ENCODE measurements around the gene RETN. TPM values are rescaled to one million over a fixed set of nuclear protein-coding genes. Genes with fewer than 3 reads are reported as not detected.

The RETN gene
- total and polyA plus RNA-seq, 2 of the 8 experiments (the other 6 are each of a cell fraction or from before 2014, with no cell fraction given): not detected

DNA sequence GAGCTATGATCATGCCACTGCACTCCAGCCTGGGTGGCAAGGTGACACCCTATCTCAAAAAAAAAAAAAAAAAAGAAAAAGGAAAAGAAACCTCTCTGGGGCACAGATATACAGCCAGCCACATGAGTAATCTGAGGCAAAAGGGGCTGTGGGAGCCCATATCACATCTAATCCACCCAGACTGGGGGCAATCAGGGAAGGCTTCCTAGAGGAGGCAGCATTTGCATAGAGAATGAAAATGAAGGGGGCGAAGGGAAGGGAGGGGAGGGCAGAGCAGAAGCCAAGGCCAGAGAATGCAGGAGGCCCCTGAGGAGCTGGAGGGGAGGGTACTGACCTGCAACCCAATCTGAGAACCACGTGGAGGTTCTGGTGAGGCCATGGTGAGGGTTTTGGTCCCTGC, 18.7 kb upstream of the RETN start:
- ChIA-PET CTCF (ENCODE audit: partially characterized antibody) (interaction anchor here (0.6 to 1.9 kb wide), 5 partner anchors 9 to 252 kb away, joined by 3 to 7 read pairs (median 5); partner anchors contain the start of gene TRAPPC5), POLR2A (ENCODE audit: partially characterized antibody) (interaction anchor here (0.6 to 1.4 kb wide), 2 partner anchors 9 to 112 kb away, joined by 3 read pairs; no protein-coding TSS in a partner anchor)
- no peaks in the 10 kb centered on the region for H3K79me2 ChIP-seq (ENCODE audit: control insufficient read depth in 1 of 2, insufficient read depth in 2 of 2, low read length in 2 of 2)
- no peak overlapping the region for H3K14ac ChIP-seq (ENCODE audit: insufficient read length)
- peaks cover 0 to 2% (median 0%) of the 10 kb centered on the region in 4 experiments; a peak in 4 of 7 replicates for H3K4me1 ChIP-seq (replicated peaks in 1 of 4; ENCODE audit: control insufficient read depth in 3 of 4, insufficient read depth in 4 of 4, low read length in 3 of 4)
- H4K8ac ChIP-seq (ENCODE audit: extremely low read depth, insufficient read depth, low read length): no peak overlapping the region
- H2AK5ac ChIP-seq (ENCODE audit: low read depth, low read length): no peak overlapping the region
- H2BK5ac ChIP-seq (ENCODE audit: low read depth, low read length): no peak overlapping the region
- H3K4me3 ChIP-seq (ENCODE audit: extremely low read depth in 1 of 4, insufficient read depth in 2 of 4, low read depth in 3 of 4, low read length in 4 of 4): no peak overlapping the region
- no peak overlapping the region for H2BK15ac ChIP-seq (ENCODE audit: low read length)
- no peak overlapping the region for H4K91ac ChIP-seq (replicated peaks; ENCODE audit: insufficient read length, low read length)
- no peak overlapping the region for H3K4me2 ChIP-seq (ENCODE audit: insufficient read depth in 1 of 2, low read depth in 2 of 2, low read length in 2 of 2)
- DNase-seq (ENCODE audit: low read depth in 1 of 2, low spot score in 2 of 2) (no peak), FAIRE-seq (no peak)
- WGBS, 2 experiments (ENCODE audit: extremely low coverage in 1 of 2, insufficient coverage in 1 of 2, insufficient read length in 1 of 2, insufficient replicate concordance in 2 of 2, low coverage in 1 of 2, low lambda C conversion rate in 2 of 2, missing lambda C conversion rate in 1 of 2): 67% methylated on average over 2 of the region's 2 CpGs; no CpG with 5 or more reads in 1 of the 2 experiments
- H3K23me2 ChIP-seq (ENCODE audit: low read depth, low read length): 0 out of 2 replicates have a peak, but pooled peaks cover 2% of the 10 kb centered on the region
- no peak overlapping the region for H2BK12ac ChIP-seq (ENCODE audit: low read depth, low read length)
- H3K18ac ChIP-seq (ENCODE audit: extremely low read depth, low read length): no peak overlapping the region
- H3K9ac ChIP-seq (replicated peaks in 1 of 4; ENCODE audit: extremely low read depth in 1 of 4, low read depth in 3 of 4, low read length in 3 of 4): no peak overlapping the region
- H2AFZ ChIP-seq (ENCODE audit: low read length): no peak overlapping the region
- H2BK120ac ChIP-seq (replicated peaks; ENCODE audit: low read depth, low read length): no peak overlapping the region
- no peak overlapping the region for H3K4ac ChIP-seq (replicated peaks; ENCODE audit: insufficient read length, low read depth, low read length)
- no peak overlapping the region for H4K5ac ChIP-seq (ENCODE audit: insufficient read length, low read depth, low read length)
- no peak overlapping the region for H2BK20ac ChIP-seq (ENCODE audit: low read length)
- no peaks in the 10 kb centered on the region for H3K9me3 ChIP-seq (ENCODE audit: insufficient read depth in 2 of 2, low read depth in 1 of 2, low read length in 1 of 2)
- H3K36me3 ChIP-seq (ENCODE audit: control insufficient read depth in 2 of 4, insufficient read depth in 4 of 4, low read length in 3 of 4): 0 out of 8 replicates have a peak, but pooled peaks cover 0 to 3% (median 0%) of the 10 kb centered on the region in 4 experiments
- H3K79me1 ChIP-seq (ENCODE audit: low read depth, low read length): no peaks in the 10 kb centered on the region
- no peak overlapping the region for H3K56ac ChIP-seq (replicated peaks; ENCODE audit: insufficient read length, low read depth, low read length)
- no peak overlapping the region for H3K27ac ChIP-seq (ENCODE audit: low read depth, low read length)
- no peak overlapping the region for H3K23ac ChIP-seq (ENCODE audit: insufficient read length)
- no peak for TF ChIP-seq SAP30 (IDR thresholded peaks at IDR 0.05; ENCODE audit: insufficient read depth, insufficient replicate concordance, low read length)
- TF ChIP-seq, protein P1, sequence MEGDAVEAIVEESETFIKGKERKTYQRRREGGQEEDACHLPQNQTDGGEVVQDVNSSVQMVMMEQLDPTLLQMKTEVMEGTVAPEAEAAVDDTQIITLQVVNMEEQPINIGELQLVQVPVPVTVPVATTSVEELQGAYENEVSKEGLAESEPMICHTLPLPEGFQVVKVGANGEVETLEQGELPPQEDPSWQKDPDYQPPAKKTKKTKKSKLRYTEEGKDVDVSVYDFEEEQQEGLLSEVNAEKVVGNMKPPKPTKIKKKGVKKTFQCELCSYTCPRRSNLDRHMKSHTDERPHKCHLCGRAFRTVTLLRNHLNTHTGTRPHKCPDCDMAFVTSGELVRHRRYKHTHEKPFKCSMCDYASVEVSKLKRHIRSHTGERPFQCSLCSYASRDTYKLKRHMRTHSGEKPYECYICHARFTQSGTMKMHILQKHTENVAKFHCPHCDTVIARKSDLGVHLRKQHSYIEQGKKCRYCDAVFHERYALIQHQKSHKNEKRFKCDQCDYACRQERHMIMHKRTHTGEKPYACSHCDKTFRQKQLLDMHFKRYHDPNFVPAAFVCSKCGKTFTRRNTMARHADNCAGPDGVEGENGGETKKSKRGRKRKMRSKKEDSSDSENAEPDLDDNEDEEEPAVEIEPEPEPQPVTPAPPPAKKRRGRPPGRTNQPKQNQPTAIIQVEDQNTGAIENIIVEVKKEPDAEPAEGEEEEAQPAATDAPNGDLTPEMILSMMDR (IDR thresholded peaks at IDR 0.05; ENCODE audit: control extremely low read depth in 1 of 3, insufficient read depth in 1 of 3, low read depth in 1 of 3, low read length in 3 of 3): no peak
- no peak for TF ChIP-seq SP4 (IDR thresholded peaks at IDR 0.05; ENCODE audit: low read length)
- no peak for TF ChIP-seq NRF1 (IDR thresholded peaks at IDR 0.05; ENCODE audit: low read depth, low read length)
- H3K27me3 ChIP-seq (replicated peaks in 1 of 4; ENCODE audit: control insufficient read depth in 3 of 4, extremely low read depth in 1 of 4, insufficient read depth in 3 of 4, low read length in 3 of 4): peaks cover 2 to 18% (median 6%) of the 10 kb centered on the region in 4 experiments
- H4K20me1 ChIP-seq (replicated peaks in 1 of 2; ENCODE audit: control insufficient read depth in 1 of 2, insufficient read depth in 2 of 2, low read length in 2 of 2): peaks cover 0 to 5% of the 10 kb centered on the region in 2 experiments

All from H1 (cell line).